ENCODE measurements around the gene STK11.
"Not testable (repeated sequence)": the region's sequence is repeated elsewhere in the genome, so short reads cannot be mapped to it uniquely, and the experiment has no call there.

Gene STK11

GRCh38 chr19:1243768-1244692, 38.5 kb downstream of the STK11 start:
- H3K27ac ChIP-seq, result peak overlapping the region; percentile 91 to 95
- no peak for DNase-seq (ENCODE audit: low spot score)
- TF ChIP-seq, protein P1, sequence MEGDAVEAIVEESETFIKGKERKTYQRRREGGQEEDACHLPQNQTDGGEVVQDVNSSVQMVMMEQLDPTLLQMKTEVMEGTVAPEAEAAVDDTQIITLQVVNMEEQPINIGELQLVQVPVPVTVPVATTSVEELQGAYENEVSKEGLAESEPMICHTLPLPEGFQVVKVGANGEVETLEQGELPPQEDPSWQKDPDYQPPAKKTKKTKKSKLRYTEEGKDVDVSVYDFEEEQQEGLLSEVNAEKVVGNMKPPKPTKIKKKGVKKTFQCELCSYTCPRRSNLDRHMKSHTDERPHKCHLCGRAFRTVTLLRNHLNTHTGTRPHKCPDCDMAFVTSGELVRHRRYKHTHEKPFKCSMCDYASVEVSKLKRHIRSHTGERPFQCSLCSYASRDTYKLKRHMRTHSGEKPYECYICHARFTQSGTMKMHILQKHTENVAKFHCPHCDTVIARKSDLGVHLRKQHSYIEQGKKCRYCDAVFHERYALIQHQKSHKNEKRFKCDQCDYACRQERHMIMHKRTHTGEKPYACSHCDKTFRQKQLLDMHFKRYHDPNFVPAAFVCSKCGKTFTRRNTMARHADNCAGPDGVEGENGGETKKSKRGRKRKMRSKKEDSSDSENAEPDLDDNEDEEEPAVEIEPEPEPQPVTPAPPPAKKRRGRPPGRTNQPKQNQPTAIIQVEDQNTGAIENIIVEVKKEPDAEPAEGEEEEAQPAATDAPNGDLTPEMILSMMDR (IDR thresholded peaks at IDR 0.05), result peak; percentile 94
- H3K4me3 ChIP-seq, result peak overlapping the region; percentile 67

GRCh38 chr19:1244693-1245451, 39.3 kb downstream of the STK11 start:
- Histone ChIP-seq H3K4me3 (peak overlapping the region; percentile 67), H3K27ac (peak overlapping the region; percentile 91 to 95)
- DNase-seq (ENCODE audit: low spot score), result no peak
- TF ChIP-seq, protein P1 (IDR thresholded peaks at IDR 0.05), result no peak

DNA sequence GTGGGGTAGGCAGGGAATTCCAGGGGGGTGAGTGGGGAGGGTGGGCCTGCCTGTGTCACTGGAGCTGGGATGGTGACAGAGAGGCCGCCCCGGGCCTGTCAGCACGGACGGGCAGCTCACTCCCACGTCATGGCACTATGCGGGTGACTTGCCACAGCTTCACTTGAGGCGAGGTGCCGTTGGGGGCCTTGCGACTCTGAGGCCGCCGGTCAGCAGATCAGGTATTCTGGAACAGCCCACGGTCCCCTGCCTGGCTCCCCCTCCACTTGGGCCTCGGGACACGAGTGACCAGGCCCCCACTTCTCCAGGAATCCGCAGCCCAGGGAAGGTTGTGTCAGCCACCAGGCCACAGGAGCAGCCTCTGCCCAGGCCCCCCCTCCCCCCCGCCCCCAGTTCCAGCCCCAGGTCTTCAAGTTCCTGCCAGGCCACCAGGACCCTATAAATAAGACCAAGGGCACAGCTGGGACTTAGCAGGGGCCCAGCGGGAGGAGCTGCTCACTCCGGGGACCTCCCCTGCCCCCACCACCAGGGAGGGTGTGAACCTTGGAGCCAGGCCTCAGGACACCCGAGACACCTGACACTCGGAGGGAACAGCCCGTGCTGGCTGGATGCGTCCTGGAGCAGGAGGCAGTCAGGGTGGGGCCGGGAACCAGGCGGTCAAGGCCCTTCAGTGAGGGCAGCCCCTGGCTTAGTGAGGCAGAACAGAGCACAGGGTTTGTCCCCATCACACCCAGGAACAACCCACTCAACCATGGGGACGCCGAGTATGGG, 40.1 kb downstream of the STK11 start:
- peak overlapping the region; percentile 91 to 95 for H3K27ac ChIP-seq
- DNase-seq (ENCODE audit: low spot score), result no peak
- H3K4me3 ChIP-seq, result peak overlapping the region; percentile 67
- TF ChIP-seq, protein P1 (IDR thresholded peaks at IDR 0.05), result no peak

DNA sequence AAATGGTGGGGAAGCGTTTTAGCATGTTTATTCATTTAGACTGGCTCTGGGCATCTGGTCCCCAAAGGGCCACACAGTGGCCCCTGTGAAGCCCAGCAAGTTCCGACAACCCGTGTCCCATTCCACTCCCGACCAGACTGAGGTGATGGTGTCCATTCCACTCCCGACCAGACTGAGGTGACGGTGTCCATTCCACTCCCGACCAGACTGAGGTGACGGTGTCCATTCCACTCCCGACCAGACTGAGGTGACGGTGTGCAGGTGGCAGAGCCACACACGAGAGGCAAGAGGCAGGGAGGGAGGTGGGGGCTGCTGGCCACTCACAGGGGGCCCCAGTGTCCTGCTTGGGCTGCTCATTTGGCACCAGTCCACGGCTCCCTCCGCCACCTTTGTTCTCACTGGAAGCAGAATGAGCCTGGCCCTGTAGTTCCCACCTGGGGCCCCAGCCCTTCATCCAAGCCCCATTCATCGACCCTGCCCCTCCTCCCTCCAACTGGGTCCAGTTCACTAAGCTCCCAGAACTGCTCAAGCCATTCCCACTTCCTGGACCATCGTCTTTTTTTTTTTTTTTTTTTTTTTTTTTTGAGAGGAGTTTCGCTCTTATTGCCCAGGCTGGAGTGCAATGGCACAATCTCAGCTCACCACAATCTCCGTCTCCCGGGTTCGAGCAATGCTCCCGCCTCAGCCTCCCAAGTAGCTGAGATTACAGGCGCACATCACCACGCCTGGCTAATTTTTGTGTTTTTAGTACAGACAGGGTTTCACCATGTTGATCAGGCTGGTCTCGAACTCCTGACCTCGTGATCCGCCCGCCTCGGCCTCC, 40.9 kb downstream of the STK11 start:
- not testable (repeated sequence) for DNase-seq (ENCODE audit: low spot score)
- Histone ChIP-seq H3K27ac (peak overlapping the region; percentile 95 to 99), H3K4me3 (peak overlapping the region; percentile 67)

DNA sequence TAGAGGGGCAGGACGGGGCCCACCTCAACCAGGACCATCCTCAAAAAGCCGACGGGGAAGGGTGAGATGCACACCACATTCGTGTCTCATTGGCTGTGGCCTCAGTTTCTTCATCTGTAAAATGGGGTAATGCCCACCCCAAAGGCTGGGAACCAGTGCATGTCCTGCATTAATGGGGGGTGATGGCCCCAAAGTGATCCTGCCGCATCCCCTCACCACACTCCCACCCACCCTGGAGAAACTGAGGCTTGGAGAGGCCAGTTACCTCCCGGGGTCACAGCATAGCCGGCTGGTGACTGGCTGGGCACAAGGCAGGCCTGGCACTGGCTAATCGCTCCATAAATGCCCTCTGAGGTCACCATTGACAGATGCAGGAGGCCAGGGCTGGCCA, 42.2 kb downstream of the STK11 start:
- no peak for DNase-seq (ENCODE audit: low spot score)
- H3K4me3 ChIP-seq, result peak overlapping the region; percentile 96
- H3K27ac ChIP-seq, result peak overlapping the region; percentile 99
- TF ChIP-seq, protein P1 (IDR thresholded peaks at IDR 0.05), result no peak

- no peak for DNase-seq (ENCODE audit: low spot score)
- Histone ChIP-seq H3K27ac (peak within 1 kb of the TSS; percentile 99), H3K4me3 (peak within 1 kb of the TSS; percentile 96)
- TF ChIP-seq, protein P1 (IDR thresholded peaks at IDR 0.05), result no peak
Measured at GRCh38 chr19:1248139-1248785, 42.7 kb downstream of the STK11 start, which contains the start of gene MIDN. Gene MIDN (plus strand): TSS chr19:1248583. CDS start chr19:1250297, 1,714 bp downstream.

All from coronary artery (tissue), 2 donors.